Aorta (tissue), 5 donors: ENCODE results near the gene ACSF3. TPM values are rescaled to one million over a fixed set of nuclear protein-coding genes. Genes with fewer than 3 reads are reported as not detected.

ENCODE experiments used
- ATAC-seq: fragments of 200-7000 bp; cut with Tn5 transposase; one replicate; pipeline ENCODE4 v1.9.1; 2022; ENCODE audit warnings: moderate library complexity; ENCODE audit not compliant: low FRiP score
- DNase-seq, 2 donors: peaks; one replicate each; pipeline ENCODE4 v3.0.0-alpha.2; 2020
- H3K27ac ChIP-seq, 2 donors: one replicate each; pipeline ENCODE4 v1.5.1; 2013; ENCODE audit warnings: low read length in 2 of 2, mild to moderate bottlenecking in 2 of 2, moderate library complexity in 2 of 2, control low read depth in 1 of 2, inconsistent platforms in 1 of 2, low read depth in 1 of 2
- H3K27me3 ChIP-seq, 2 donors: one replicate each; pipeline ENCODE4 v1.6.1; 2013; ENCODE audit warnings: control low read depth in 1 of 2, low read length in 1 of 2, mild to moderate bottlenecking in 1 of 2, moderate library complexity in 1 of 2; ENCODE audit not compliant: insufficient read depth in 2 of 2, control insufficient read depth in 1 of 2
- H3K36me3 ChIP-seq, 2 donors: one replicate each; pipeline ENCODE4 v1.6.1; 2013; ENCODE audit warnings: control low read depth in 1 of 2, low read length in 1 of 2, mild to moderate bottlenecking in 1 of 2; ENCODE audit not compliant: insufficient read depth in 2 of 2, control insufficient read depth in 1 of 2
- H3K4me1 ChIP-seq, 2 donors: one replicate each; pipeline ENCODE4 v1.6.1; 2013; ENCODE audit warnings: low read length in 2 of 2, control low read depth in 1 of 2, mild to moderate bottlenecking in 1 of 2, moderate library complexity in 1 of 2; ENCODE audit not compliant: insufficient read depth in 2 of 2, control insufficient read depth in 1 of 2
- H3K4me3 ChIP-seq, 2 donors: one replicate each; pipeline ENCODE4 v1.5.1; 2013; ENCODE audit warnings: low read length in 2 of 2, control low read depth in 1 of 2, mild to moderate bottlenecking in 1 of 2
- H3K9me3 ChIP-seq: one replicate; pipeline ENCODE4 v1.6.1; 2013; ENCODE audit warnings: mild to moderate bottlenecking, low read length; ENCODE audit not compliant: control insufficient read depth
- WGBS, 2 donors: extraction: QIAGEN DNeasy Blood & Tissue Kit; methylation state at CpG; one replicate each; pipeline ENCODE4 v1.1.7; 2013; 5-methylcytosine and 5-hydroxymethylcytosine counted together
- intact Hi-C, 2 donors: fragments of 100-400 bp; cut with DNase I; formaldehyde crosslinking; loops; one replicate each; pipeline versions ENCODE4 v1.14.2 to v1.15.0; 2022
- polyA plus RNA-seq, 2 donors: library from polyadenylated mRNA; stranded (reverse); fragments of 200-250 nt; gene quantifications; one replicate each; pipeline ENCODE4 v1.2.3, GENCODE V29; 2013
- total RNA-seq, 2 donors: library from RNA; stranded (reverse); fragmentation: NEBNext Ultra II Directional; extraction: Animal tissue kit (Norgen Biotek cat#: 25700); gene quantifications; one replicate each; pipeline ENCODE4 v1.2.1, GENCODE V29; 2021
- donor health status: healthy with polysubstance abuse.
- donor health status: Bipolar disorder and iron deficiency.
- donor health status: DM: no; HTN: no; CAD: no.
- donor health status: DM: no; HTN: no; CAD: no.
- donor health status: DM: yes; HTN: yes; CAD: no.

ACSF3 gene
- total and polyA plus RNA-seq, 4 donors, result 19.3 to 48.4 (median 26.6) TPM

DNA sequence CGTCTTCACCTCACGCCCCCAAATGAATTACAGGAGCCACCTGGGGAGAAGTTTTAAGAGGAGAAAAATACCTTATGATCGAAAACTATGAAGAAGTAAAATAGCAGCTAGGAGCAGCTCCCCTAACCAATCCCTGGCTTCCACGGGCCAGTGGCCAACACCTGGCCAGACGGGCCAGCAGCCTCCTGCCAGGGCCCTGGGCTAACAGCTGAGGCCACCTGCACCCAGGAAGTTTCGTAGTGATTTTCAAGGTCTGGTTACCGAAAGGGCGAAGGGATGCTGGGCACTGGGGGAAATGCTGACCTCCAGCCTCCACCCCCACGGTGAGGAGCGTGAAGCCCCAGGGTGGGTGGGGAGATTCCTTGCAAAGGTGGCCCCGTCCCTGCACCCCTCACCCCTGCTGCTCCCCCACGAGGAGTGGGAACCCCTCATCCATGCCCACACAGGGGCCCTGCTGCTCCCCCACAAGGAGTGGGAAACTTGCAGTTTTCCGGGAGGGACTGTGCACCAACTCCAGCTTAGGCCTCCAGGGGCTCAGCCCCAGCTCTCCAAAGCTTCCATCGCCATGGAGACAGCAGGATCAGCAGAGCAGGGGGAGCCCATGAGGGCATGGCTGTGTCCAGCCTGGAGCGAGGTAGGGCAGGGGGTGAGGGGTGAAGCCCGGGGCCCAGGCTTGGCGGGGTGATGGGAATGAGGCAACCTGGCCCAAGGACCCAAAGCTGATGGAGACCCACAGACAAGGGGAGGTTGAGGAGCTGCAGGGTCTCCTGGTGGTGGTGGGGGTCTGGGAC, 31.9 kb upstream of the ACSF3 start:
- Histone ChIP-seq H3K4me1 (no peaks in the 10 kb centered on the region), H3K9me3 (no peaks in the 10 kb centered on the region), H3K36me3 (no peaks in the 10 kb centered on the region), H3K27me3 (no peaks in the 10 kb centered on the region), H3K27ac (no peak overlapping the region), H3K4me3 (no peak overlapping the region)
- DNase-seq (no peak), ATAC-seq (no peak)
- 63% methylated on average over 17 of the region's 17 CpGs for WGBS, 2 donors
- intact Hi-C loops, result no loop called here

DNA sequence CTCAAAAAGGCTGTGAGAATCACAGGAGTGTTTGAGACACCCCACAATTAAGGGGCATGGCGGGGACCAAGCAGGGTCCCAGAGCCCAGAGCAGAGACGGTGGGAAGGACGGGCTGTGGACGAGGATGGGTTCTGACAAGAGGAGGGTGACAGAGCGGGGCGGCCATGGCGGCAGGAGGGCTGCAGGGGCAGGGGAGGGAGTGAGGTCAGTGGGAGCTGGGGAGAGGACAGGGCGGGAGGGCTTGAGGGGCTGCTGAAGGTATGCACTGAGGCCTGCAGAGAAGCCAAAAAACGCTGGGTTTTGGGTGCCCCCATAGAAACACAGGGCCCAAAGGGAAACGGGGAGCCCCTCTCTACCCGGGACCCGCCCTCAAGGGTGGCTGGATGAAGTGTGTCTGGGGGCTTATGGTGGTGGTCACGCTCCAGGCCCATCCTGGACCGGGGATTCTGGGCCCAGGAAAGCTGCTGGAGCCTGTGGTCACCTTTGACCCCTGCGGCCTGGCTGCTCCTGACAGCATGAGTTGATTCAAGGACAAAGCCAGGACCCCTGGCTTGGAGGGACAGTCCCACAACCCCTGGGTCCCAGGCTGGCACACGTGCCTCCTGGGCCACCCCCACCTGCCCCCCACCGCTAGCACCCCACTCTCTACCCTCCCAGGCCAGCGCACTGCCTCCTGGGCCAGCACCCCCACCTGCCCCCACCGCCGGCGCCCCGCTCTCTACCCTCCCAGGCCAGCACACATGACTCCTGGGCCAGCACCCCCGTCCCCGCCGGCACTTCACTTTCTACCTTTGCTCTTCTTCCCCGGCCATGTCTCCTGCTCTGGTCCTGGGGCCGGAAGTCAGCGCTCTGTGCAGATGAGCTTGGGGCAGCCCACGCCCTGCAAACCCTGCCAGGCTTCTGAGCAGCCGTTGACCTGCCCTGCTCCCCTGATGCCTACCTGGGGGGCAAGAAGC, 31.0 kb upstream of the ACSF3 start:
- H3K4me3 ChIP-seq, result no peak overlapping the region
- DNase-seq (no peak), ATAC-seq (no peak)
- WGBS, 2 donors, result 84 to 88% methylated on average over 29 to 30 of the region's 30 CpGs
- H3K9me3 ChIP-seq, result no peaks in the 10 kb centered on the region
- H3K36me3 ChIP-seq, result no peaks in the 10 kb centered on the region
- H3K27ac ChIP-seq, result no peak overlapping the region
- H3K4me1 ChIP-seq, result no peaks in the 10 kb centered on the region
- intact Hi-C loops, result no loop called here
- no peaks in the 10 kb centered on the region for H3K27me3 ChIP-seq

DNA sequence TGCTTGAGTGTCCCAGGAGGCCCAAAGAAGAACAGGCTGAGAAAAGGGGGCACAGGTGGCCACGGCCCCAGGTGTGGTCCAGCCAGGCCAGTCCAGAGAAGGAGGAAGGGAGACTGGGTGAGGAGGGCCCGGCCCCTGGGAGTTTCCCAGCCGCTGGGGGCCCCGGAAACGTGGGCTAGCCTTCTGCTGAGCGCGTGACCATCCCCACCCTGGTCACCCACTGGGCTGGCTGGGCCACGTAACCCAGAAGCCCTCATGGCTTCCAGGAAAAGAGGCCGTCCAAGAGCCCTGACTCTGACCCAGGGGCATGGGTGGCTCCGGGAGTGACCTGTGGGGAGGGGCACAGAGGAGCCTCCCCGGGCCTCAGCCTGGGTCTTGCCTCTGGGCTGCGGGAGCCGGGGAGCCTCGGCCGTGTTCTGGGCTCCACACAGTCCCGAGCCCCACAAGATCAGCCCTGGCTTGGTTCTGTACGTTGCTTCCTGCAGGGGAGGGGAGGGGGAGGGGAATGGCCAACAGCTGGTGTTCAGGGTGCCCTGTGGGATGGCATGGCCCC, 29.8 kb upstream of the ACSF3 start:
- intact Hi-C loops, result no loop called here
- Histone ChIP-seq H3K27me3 (no peaks in the 10 kb centered on the region), H3K4me1 (no peaks in the 10 kb centered on the region), H3K9me3 (no peaks in the 10 kb centered on the region), H3K36me3 (no peaks in the 10 kb centered on the region), H3K27ac (no peak overlapping the region), H3K4me3 (no peak overlapping the region)
- ATAC-seq, result no peak
- DNase-seq, result no peak
- 82 to 83% methylated on average over 10 to 17 of the region's 17 CpGs for WGBS, 2 donors

DNA sequence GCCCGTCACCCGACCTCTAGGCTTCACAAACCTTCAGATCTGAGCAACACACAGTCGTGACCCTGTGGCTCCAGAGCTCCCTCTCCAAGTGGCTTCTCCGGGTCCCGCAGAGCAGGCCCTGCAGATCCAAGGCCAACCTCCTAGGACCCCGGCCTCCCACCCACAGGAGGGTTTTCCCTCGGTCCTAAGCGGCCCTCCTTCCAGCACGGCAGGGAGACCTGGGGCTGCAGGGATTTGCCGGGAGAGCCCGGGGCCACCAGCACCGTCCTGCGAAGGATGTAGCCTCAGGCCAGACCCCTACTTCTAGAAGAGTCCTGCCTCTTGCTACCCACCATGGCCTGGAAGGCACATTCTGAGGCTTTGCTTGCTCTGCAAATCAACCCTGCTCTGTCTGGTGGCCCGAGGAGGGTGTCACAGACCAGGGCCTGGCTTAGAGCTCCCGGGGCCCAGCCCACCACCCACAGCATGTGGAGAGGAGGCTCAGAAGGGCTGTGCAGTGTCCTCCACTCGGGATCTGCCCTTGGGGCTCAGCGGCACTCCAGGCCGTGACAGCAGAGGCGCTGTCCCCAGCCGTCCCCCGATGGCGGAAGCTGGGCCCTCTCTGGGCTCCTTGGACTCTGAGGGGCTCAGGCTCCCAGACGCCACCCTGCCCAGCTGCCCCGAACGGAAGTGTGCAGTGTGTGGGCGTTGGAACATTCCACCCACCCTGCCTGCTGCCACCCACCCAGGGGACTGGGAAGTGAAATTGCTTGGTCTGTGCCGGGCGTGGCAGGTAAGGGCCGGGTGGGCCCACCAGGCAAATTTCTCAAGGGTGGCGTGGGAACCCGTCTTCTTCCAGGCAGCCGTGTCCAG, 28.8 kb upstream of the ACSF3 start:
- Histone ChIP-seq H3K4me1 (no peaks in the 10 kb centered on the region), H3K27ac (no peak overlapping the region), H3K4me3 (no peak overlapping the region), H3K9me3 (no peaks in the 10 kb centered on the region), H3K27me3 (no peaks in the 10 kb centered on the region), H3K36me3 (no peaks in the 10 kb centered on the region)
- 81 to 87% methylated on average over 32 of the region's 32 CpGs for WGBS, 2 donors
- ATAC-seq (no peak), DNase-seq (no peak)
- intact Hi-C loops, result no loop called here

DNA sequence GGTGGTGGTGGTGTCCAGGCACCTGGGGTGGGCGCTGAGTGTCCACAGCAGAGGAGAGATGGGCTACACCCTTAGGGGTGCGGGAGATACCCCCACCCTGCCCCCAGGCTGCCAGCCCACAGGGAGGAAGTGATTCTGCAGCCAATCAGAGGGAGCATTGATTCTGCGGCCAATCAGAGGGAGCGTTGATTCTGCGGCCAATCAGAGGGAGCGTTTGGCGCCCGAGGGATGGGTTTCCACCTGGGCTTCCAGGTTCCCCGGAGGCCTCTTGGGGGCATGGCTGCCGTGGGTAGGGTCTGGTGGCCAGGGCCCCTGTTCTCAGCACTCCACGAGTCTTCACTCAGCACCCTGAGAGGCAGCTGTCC, 28.2 kb upstream of the ACSF3 start:
- Histone ChIP-seq H3K36me3 (no peaks in the 10 kb centered on the region), H3K9me3 (no peaks in the 10 kb centered on the region), H3K4me3 (no peak overlapping the region), H3K4me1 (no peaks in the 10 kb centered on the region), H3K27ac (no peak overlapping the region), H3K27me3 (no peaks in the 10 kb centered on the region)
- no peak for DNase-seq
- ATAC-seq, result no peak
- WGBS, 2 donors, result 90 to 91% methylated on average over 11 of the region's 11 CpGs
- intact Hi-C loops, result no loop called here

DNA sequence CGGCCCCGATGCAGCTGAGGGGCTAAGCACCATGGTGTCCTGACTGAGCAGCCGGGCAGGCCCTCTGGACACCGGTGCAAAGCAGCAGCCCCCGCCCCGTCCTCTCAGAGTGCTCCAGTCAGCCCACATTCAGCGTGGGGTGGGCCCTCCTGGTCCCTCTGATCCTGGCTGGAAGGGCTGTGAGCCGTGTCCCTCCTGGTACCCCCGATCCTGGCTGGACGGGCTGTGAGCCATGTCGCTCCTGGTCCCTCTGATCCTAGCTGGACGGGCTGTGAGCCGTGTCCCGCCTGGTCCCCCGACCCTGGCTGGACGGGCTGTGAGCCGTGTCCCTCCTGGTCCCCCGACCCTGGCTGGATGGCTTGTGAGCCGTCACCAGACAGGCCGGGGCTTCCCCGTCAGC, 26.9 kb upstream of the ACSF3 start:
- no peaks in the 10 kb centered on the region for H3K4me1 ChIP-seq
- H3K36me3 ChIP-seq, result no peaks in the 10 kb centered on the region
- no peaks in the 10 kb centered on the region for H3K27me3 ChIP-seq
- H3K4me3 ChIP-seq, result no peak overlapping the region
- WGBS, 2 donors, result 72 to 75% methylated on average over 21 of the region's 21 CpGs
- no peak for ATAC-seq
- no peaks in the 10 kb centered on the region for H3K9me3 ChIP-seq
- intact Hi-C loops, result no loop called here
- H3K27ac ChIP-seq, result no peak overlapping the region
- DNase-seq, result no peak

DNA sequence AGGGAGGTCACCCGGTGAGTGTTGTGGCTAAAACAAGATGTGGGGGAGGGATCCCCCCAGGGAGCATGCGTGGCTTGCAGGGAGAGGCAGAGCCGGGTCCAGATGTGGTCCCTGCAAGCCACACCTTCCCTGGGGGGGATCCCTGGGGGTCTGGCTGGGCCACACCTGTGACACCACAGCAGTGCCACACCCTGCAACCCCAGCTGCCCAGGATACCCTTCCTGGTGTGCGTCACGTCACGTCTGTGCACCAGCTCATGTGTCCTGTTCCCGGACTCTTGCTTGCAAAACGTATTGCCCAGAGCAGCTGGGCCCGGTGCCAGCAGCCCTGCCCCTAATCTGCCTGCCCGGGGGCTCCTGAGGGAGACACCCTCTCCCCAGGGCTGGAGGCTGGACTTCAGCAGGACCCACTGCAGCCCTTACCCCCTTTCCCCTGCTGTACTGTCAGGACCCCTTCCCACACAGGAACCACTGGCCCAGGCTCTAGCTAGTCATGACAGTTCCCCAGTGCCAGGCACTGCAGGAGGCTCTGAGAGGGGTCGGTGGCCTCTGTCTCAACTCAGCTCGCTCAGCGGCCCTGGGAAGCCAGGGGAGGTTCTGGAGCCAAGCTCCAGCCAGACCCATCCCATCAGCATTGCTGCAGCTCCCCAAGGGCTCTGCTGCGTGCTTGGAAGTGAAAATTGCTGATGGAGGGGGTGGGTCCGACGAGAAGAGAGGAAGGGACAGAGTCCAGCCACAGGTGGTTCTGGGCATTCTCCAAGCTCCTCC, 25.8 kb upstream of the ACSF3 start:
- Histone ChIP-seq H3K9me3 (no peaks in the 10 kb centered on the region), H3K4me3 (no peak overlapping the region), H3K36me3 (no peaks in the 10 kb centered on the region), H3K4me1 (no peaks in the 10 kb centered on the region), H3K27ac (no peak overlapping the region), H3K27me3 (no peaks in the 10 kb centered on the region)
- ATAC-seq (no peak), DNase-seq (no peak)
- WGBS, 2 donors, result 14 to 19% methylated on average over 15 to 16 of the region's 16 CpGs
- intact Hi-C loops, result no loop called here
